Kidney (tissue), 14 donors: ENCODE results near the gene LDLRAD3. TPM values are rescaled to one million over a fixed set of nuclear protein-coding genes. Genes with fewer than 3 reads are reported as not detected.
"Not testable (repeated sequence)": the region's sequence is repeated elsewhere in the genome, so short reads cannot be mapped to it uniquely, and the experiment has no call there.

Source experiments
- DNase-seq, 5 donors: peaks; one replicate each; pipeline ENCODE4 v3.0.0-alpha.2; 2013 to 2020
- FAIRE-seq: peaks from 2 replicates; lab custom pipeline; 2012; peaks lifted over from hg19 to GRCh38; lab: Jason Lieb, UNC
- H3K27ac ChIP-seq, 2 donors: one replicate each; pipeline ENCODE4 v1.7.0; 2013; ENCODE audit warnings: low read depth in 2 of 2, low read length in 2 of 2, inconsistent platforms in 1 of 2
- H3K27me3 ChIP-seq: one replicate; pipeline ENCODE4 v1.7.1; 2013; ENCODE audit warnings: low read length, inconsistent platforms; ENCODE audit not compliant: control insufficient read depth, insufficient read depth
- H3K36me3 ChIP-seq, 3 donors: one replicate each; pipeline versions ENCODE4 v1.7.0 to v1.7.1; 2013; ENCODE audit warnings: low read length in 3 of 3, control low read depth in 1 of 3, inconsistent platforms in 1 of 3; ENCODE audit not compliant: insufficient read depth in 3 of 3, control insufficient read depth in 2 of 3
- H3K4me1 ChIP-seq, 3 donors: one replicate each; pipeline versions ENCODE4 v1.7.0 to v1.7.1; 2013; ENCODE audit warnings: low read length in 3 of 3, inconsistent platforms in 1 of 3, low read depth in 1 of 3; ENCODE audit not compliant: control insufficient read depth in 2 of 3, insufficient read depth in 2 of 3
- H3K4me3 ChIP-seq, 3 donors: one replicate each; pipeline versions ENCODE4 v1.7.0 to v1.8.1; 2013; ENCODE audit warnings: low read length in 3 of 3, control low read depth in 1 of 3, inconsistent platforms in 1 of 3
- H3K9ac ChIP-seq, 3 donors: one replicate each; pipeline versions ENCODE4 v1.7.0 to v1.7.1; 2013; ENCODE audit warnings: low read length in 3 of 3, control low read depth in 1 of 3, inconsistent platforms in 1 of 3
- H3K9me3 ChIP-seq, 3 donors: one replicate each; pipeline versions ENCODE4 v1.7.0 to v1.7.1; 2013; ENCODE audit warnings: low read length in 3 of 3, control low read depth in 1 of 3, inconsistent platforms in 1 of 3; ENCODE audit not compliant: control insufficient read depth in 2 of 3, insufficient read depth in 1 of 3
- CTCF ChIP-seq: IDR thresholded peaks from 3 replicates; pipeline ENCODE4 v1.5.1; 2012; ENCODE audit warnings: mild to moderate bottlenecking, moderate library complexity, borderline replicate concordance; ENCODE audit not compliant: insufficient read depth; ENCODE audit errors: extremely low read depth
- intact Hi-C: fragments of 100-400 bp; cut with DNase I; formaldehyde crosslinking; loops from one replicate; pipeline ENCODE4 v1.11.1; 2022
- polyA plus RNA-seq: library from polyadenylated mRNA; stranded (reverse); fragments of 350-450 nt; fragmentation: Illumina TruSeq; extraction: RNeasy Lipid Tissue Mini Kit (QIAGEN cat#74804); gene quantifications from one replicate; pipeline ENCODE4 v1.2.3, GENCODE V29; 2014; ENCODE audit warnings: low read depth, low replicate concordance; ENCODE audit not compliant: insufficient read depth
- total RNA-seq: library from RNA; stranded (reverse); fragmentation: NEBNext Ultra II Directional; extraction: Animal tissue kit (Norgen Biotek cat#: 25700); gene quantifications from one replicate; pipeline ENCODE4 v1.2.1, GENCODE V29; 2021
- donor health status: control.
- donor health status: control.
- donor health status: control.
- donor health status: control.
- donor health status: control.
- donor health status: DM: yes; HTN: yes; CAD: no.
- donor health status: Normal renal cell carcinoma (clear cell type).

Gene LDLRAD3
- total and polyA plus RNA-seq, 2 donors from 2014 or later, result 1.2 to 14.2 TPM

- H3K27me3 ChIP-seq, result no peaks in the 10 kb centered on the region
- H3K4me3 ChIP-seq, result no peak overlapping the region
- peaks cover 0 to 2% (median 0%) of the 10 kb centered on the region in 3 donors for H3K4me1 ChIP-seq
- TF ChIP-seq CTCF, result no peak
- no peaks in the 10 kb centered on the region for H3K9me3 ChIP-seq
- DNase-seq, result no peak
- no peak overlapping the region for H3K9ac ChIP-seq
- no peaks in the 10 kb centered on the region for H3K36me3 ChIP-seq
- no peak overlapping the region for H3K27ac ChIP-seq
- FAIRE-seq, result no peak
- intact Hi-C loops, result no loop called here
Measured at GRCh38 chr11:36011574-36011973, 67.7 kb downstream of the LDLRAD3 start.

- Histone ChIP-seq H3K36me3 (no peaks in the 10 kb centered on the region), H3K9ac (no peak overlapping the region), H3K27me3 (no peaks in the 10 kb centered on the region), H3K9me3 (no peaks in the 10 kb centered on the region), H3K4me1 (peaks cover 0 to 2% (median 0%) of the 10 kb centered on the region in 3 donors), H3K4me3 (no peak overlapping the region), H3K27ac (no peak overlapping the region)
- FAIRE-seq (no peak), DNase-seq (no peak)
- intact Hi-C loops, result no loop called here
- no peak for TF ChIP-seq CTCF
Measured at GRCh38 chr11:36012455-36012854, 68.6 kb downstream of the LDLRAD3 start.

- intact Hi-C loops, result no loop called here
- Histone ChIP-seq H3K9me3 (no peaks in the 10 kb centered on the region), H3K4me1 (peaks cover 0 to 2% (median 0%) of the 10 kb centered on the region in 3 donors), H3K36me3 (no peaks in the 10 kb centered on the region), H3K27ac (no peak overlapping the region), H3K4me3 (no peak overlapping the region), H3K9ac (no peak overlapping the region), H3K27me3 (no peaks in the 10 kb centered on the region)
- TF ChIP-seq CTCF, result no peak
- FAIRE-seq (no peak), DNase-seq (no peak)
Measured at GRCh38 chr11:36012979-36013378, 69.1 kb downstream of the LDLRAD3 start.

- H3K27ac ChIP-seq, H3K9ac ChIP-seq, FAIRE-seq, DNase-seq, H3K4me3 ChIP-seq, H3K9me3 ChIP-seq, H3K4me1 ChIP-seq, H3K36me3 ChIP-seq, intact Hi-C loops, H3K27me3 ChIP-seq: not testable (repeated sequence)
Measured at GRCh38 chr11:36013446-36013845, 69.6 kb downstream of the LDLRAD3 start.
